ENCODE data around the gene SERPINA6.

DNA sequence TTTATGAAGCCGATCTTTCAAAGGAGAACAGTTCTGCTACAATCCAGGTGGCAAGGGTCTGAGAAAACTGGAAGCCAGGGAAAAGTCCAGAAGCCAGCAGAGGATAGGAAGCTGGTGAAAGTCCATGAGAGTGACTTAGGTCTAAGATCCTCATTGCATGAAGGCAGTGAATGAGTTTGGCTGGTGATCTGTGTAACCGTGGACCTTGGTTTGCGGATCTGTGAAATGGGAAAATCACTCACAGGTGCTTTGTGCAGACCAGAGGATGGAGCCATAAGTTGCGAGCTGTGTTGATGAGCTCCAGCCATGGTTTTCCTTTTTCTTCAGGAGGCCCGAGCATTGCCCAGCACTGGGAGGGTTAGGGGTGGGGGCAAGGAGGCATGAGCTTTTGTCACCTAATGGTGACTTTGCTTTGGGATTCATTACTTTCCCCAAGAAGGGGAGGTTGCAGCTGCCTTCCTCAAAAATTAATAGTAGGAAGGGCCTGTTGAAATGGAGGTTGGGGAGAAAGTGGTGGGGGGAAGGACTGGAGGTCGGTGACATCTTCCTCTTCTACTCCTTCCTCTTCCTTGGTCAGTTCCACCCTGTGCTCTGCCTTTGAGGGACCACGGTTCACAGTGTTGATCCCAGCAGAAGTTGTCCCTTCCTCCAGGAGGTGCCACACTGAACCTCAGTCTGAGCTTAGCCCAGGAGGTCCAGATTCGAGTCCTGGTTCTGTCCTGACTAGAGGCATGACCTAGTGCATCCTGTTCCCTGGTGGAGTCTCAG, 20.3 kb upstream of the SERPINA6 start:
- TF ChIP-seq CTCF (IDR thresholded peaks at IDR 0.05; ENCODE audit: low read depth, low read length, poor library complexity, severe bottlenecking) (no peak), EZH2phosphoT487 (IDR thresholded peaks at IDR 0.05; ENCODE audit: borderline replicate concordance, low read length) (no peak)
